ENCODE results near the gene MVB12B. TPM values are rescaled to one million over a fixed set of nuclear protein-coding genes. Genes with fewer than 3 reads are reported as not detected.

Gene MVB12B
- total and polyA plus RNA-seq, 2 of the 8 experiments (the other 6 are each of a cell fraction or from before 2014, with no cell fraction given): 2.6 to 5.0 TPM

GRCh38 chr9:126327006-126327713 lies 531 bp downstream of the MVB12B start (continued):
- no peak for TF ChIP-seq TEAD4 (IDR thresholded peaks at IDR 0.05; ENCODE audit: low read depth, low read length)
- no peak for TF ChIP-seq EZH2 (IDR thresholded peaks at IDR 0.05; ENCODE audit: low read depth, low read length, severe bottlenecking)
- no peak for TF ChIP-seq TAF7 (optimal IDR thresholded peaks at IDR 0.05; ENCODE audit: borderline replicate concordance, low read depth, low read length)
- no peak for TF ChIP-seq EGR1 (IDR thresholded peaks at IDR 0.05; ENCODE audit: borderline replicate concordance, low read depth, low read length)
- TF ChIP-seq NANOG (IDR thresholded peaks at IDR 0.05; ENCODE audit: insufficient read depth, low read depth, low read length, poor library complexity, severe bottlenecking): no peak
- TF ChIP-seq PHF8 (conservative IDR thresholded peaks at IDR 0.05; ENCODE audit: low read depth, low read length): no peak; the same call in 1 of the 2 replicates
- TF ChIP-seq SUZ12 (IDR thresholded peaks at IDR 0.05; ENCODE audit: low read length): no peak
- TF ChIP-seq SIRT6 (IDR thresholded peaks at IDR 0.05; ENCODE audit: low read length): no peak
- peak; percentile 34; the same call in 1 of the 2 replicates for TF ChIP-seq TAF1 (IDR thresholded peaks at IDR 0.05; ENCODE audit: low read depth, low read length)
- TF ChIP-seq HDAC2 (IDR thresholded peaks at IDR 0.05; ENCODE audit: borderline replicate concordance in 1 of 2, low read depth in 2 of 2, low read length in 2 of 2): no peak
- no peak for TF ChIP-seq ATF3 (IDR thresholded peaks at IDR 0.05; ENCODE audit: insufficient read depth, low read depth, low read length)
- no peak for TF ChIP-seq SP1 (IDR thresholded peaks at IDR 0.05; ENCODE audit: low read depth, low read length)
- no peak for TF ChIP-seq JUND (IDR thresholded peaks at IDR 0.05; ENCODE audit: low read length)
- TF ChIP-seq CTBP2 (IDR thresholded peaks at IDR 0.05; ENCODE audit: borderline replicate concordance, insufficient read depth, insufficient read length, low read length): no peak
- no peak for TF ChIP-seq ASH2L (IDR thresholded peaks at IDR 0.05; ENCODE audit: low read length)
- peak; percentile 71 for TF ChIP-seq MAX (IDR thresholded peaks at IDR 0.05)
- peak in 2 of 3 experiments; percentile 18 to 36; a peak in 2 of 4 replicates for TF ChIP-seq CTCF (IDR thresholded peaks at IDR 0.05; ENCODE audit: control extremely low read depth in 1 of 3, insufficient read depth in 1 of 3, low read depth in 1 of 3, low read length in 3 of 3)
- no peak for TF ChIP-seq POU5F1 (IDR thresholded peaks at IDR 0.05; ENCODE audit: low read depth, low read length)
- no peak for TF ChIP-seq CBX8 (IDR thresholded peaks at IDR 0.05; ENCODE audit: borderline replicate concordance, low read depth, low read length)
- TF ChIP-seq BRCA1 (IDR thresholded peaks at IDR 0.05; ENCODE audit: low read depth, low read length): no peak
